Measurements from ENCODE around the gene PTPRN2.

- TF ChIP-seq POLR2A (IDR thresholded peaks at IDR 0.05; ENCODE audit: borderline replicate concordance, extremely low read depth, insufficient read depth, insufficient read length) (no peak), YY1 (IDR thresholded peaks at IDR 0.05; ENCODE audit: extremely low read depth, insufficient replicate concordance, low read depth, low read length) (no peak), ZNF274 (IDR thresholded peaks at IDR 0.05; ENCODE audit: low read depth, low read length) (no peak), CTCF (IDR thresholded peaks at IDR 0.05 in 2 of 3, conservative IDR thresholded peaks at IDR 0.05 in 1 of 3; ENCODE audit: borderline replicate concordance in 1 of 3, insufficient read depth in 1 of 3, low read depth in 2 of 3, low read length in 2 of 3) (no peak), SP1 (IDR thresholded peaks at IDR 0.05; ENCODE audit: low read depth) (no peak), REST (IDR thresholded peaks at IDR 0.05; ENCODE audit: low read depth) (no peak), EGR1 (IDR thresholded peaks at IDR 0.05; ENCODE audit: low read depth) (no peak), EZH2 (IDR thresholded peaks at IDR 0.05) (no peak), RAD21 (IDR thresholded peaks at IDR 0.05; ENCODE audit: low read depth) (no peak), MAX (IDR thresholded peaks at IDR 0.05) (no peak), SRF (IDR thresholded peaks at IDR 0.05; ENCODE audit: low read depth) (no peak), ZFX (IDR thresholded peaks at IDR 0.05) (no peak)
Observed at GRCh38 chr7:157855452-157856213, 732.0 kb downstream of the PTPRN2 start.
